ENCODE measurements around the gene IFFO2.

- TF ChIP-seq, protein P1, sequence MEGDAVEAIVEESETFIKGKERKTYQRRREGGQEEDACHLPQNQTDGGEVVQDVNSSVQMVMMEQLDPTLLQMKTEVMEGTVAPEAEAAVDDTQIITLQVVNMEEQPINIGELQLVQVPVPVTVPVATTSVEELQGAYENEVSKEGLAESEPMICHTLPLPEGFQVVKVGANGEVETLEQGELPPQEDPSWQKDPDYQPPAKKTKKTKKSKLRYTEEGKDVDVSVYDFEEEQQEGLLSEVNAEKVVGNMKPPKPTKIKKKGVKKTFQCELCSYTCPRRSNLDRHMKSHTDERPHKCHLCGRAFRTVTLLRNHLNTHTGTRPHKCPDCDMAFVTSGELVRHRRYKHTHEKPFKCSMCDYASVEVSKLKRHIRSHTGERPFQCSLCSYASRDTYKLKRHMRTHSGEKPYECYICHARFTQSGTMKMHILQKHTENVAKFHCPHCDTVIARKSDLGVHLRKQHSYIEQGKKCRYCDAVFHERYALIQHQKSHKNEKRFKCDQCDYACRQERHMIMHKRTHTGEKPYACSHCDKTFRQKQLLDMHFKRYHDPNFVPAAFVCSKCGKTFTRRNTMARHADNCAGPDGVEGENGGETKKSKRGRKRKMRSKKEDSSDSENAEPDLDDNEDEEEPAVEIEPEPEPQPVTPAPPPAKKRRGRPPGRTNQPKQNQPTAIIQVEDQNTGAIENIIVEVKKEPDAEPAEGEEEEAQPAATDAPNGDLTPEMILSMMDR (IDR thresholded peaks at IDR 0.05), result no peak
- TF ChIP-seq EP300 (IDR thresholded peaks at IDR 0.05) (no peak), POLR2A (IDR thresholded peaks at IDR 0.05) (no peak), POLR2AphosphoS5 (IDR thresholded peaks at IDR 0.05) (no peak)
Observed at GRCh38 chr1:18976096-18976495, 19.6 kb upstream of the IFFO2 start.
